Stimulated activated CD4-positive, alpha-beta T cell treated with anti-CD3 and anti-CD28 coated beads, TNF-alpha, amount 100 ng/mL, for 4 hours (primary cell): ENCODE measurements around the gene PIK3C2B.
A peak's percentile ranks its signal among the peaks of the same experiment; 100 is the strongest.
"Not testable (repeated sequence)": the region's sequence is repeated elsewhere in the genome, so short reads cannot be mapped to it uniquely, and the experiment has no call there.

ENCODE experiments used
- DNase-seq, 3 experiments: peaks; one replicate each; pipeline ENCODE4 v3.0.0-alpha.2; 2020; ENCODE audit warnings: low read depth in 3 of 3

Gene PIK3C2B

GRCh38 chr1:204507317-204508105, 12.9 kb upstream of the PIK3C2B start:
- DNase-seq = no peak

GRCh38 chr1:204506969-204507316, 12.3 kb upstream of the PIK3C2B start:
- DNase-seq = peak; percentile 70 to 86 (median 85)

GRCh38 chr1:204506201-204506968, 11.8 kb upstream of the PIK3C2B start:
- DNase-seq = peak; percentile 45 to 69 (median 53)

- DNase-seq = no peak
Observed at GRCh38 chr1:204505674-204506200, 11.1 kb upstream of the PIK3C2B start.

- DNase-seq = no peak
Observed at GRCh38 chr1:204503913-204504519, 9.4 kb upstream of the PIK3C2B start.

- DNase-seq = no peak
Observed at GRCh38 chr1:204503122-204503912, 8.7 kb upstream of the PIK3C2B start.

- no peak for DNase-seq
Observed at GRCh38 chr1:204502241-204502640, 7.6 kb upstream of the PIK3C2B start.

GRCh38 chr1:204499511-204500468, 5.2 kb upstream of the PIK3C2B start:
- no peak for DNase-seq

- no peak for DNase-seq
Observed at GRCh38 chr1:204498981-204499380, 4.4 kb upstream of the PIK3C2B start.

GRCh38 chr1:204495777-204496176, 1.2 kb upstream of the PIK3C2B start:
- DNase-seq = no peak

GRCh38 chr1:204495078-204495753, 611 bp upstream of the PIK3C2B start:
- DNase-seq = no peak

GRCh38 chr1:204493984-204494280, 673 bp downstream of the PIK3C2B start:
- no peak for DNase-seq

GRCh38 chr1:204493145-204493983, 1.2 kb downstream of the PIK3C2B start:
- no peak for DNase-seq

- DNase-seq = no peak
Observed at GRCh38 chr1:204491655-204492054, 3.0 kb downstream of the PIK3C2B start.

- DNase-seq = no peak
Observed at GRCh38 chr1:204487256-204487615, 7.4 kb downstream of the PIK3C2B start.

- DNase-seq = not testable (repeated sequence)
Observed at GRCh38 chr1:204486513-204487255, 7.9 kb downstream of the PIK3C2B start.

- DNase-seq = no peak
Observed at GRCh38 chr1:204483791-204484190, 10.8 kb downstream of the PIK3C2B start.

GRCh38 chr1:204480515-204480914, 14.1 kb downstream of the PIK3C2B start:
- no peak for DNase-seq
